NB4 (cell line): ENCODE results near the gene ACIN1.
A peak's percentile ranks its signal among the peaks of the same experiment; 100 is the strongest.

Experiments used
- DNase-seq: peaks from one replicate; pipeline ENCODE4 v3.0.0; 2010; ENCODE audit warnings: low read depth
- H3K4me3 ChIP-seq: one replicate; pipeline ENCODE4 v1.5.1; 2011; ENCODE audit warnings: mild to moderate bottlenecking, low read depth, low read length, moderate library complexity
- CTCF ChIP-seq: IDR thresholded peaks from one replicate; pipeline ENCODE4 v1.5.1; 2012; ENCODE audit warnings: low read depth, low read length
- MAX ChIP-seq: IDR thresholded peaks from 2 replicates; pipeline ENCODE4 v1.6.1; 2011; ENCODE audit warnings: low read depth, low read length
- MYC ChIP-seq: IDR thresholded peaks from 2 replicates; pipeline ENCODE4 v1.6.1; 2011; ENCODE audit warnings: low read depth, low read length
- POLR2A ChIP-seq: IDR thresholded peaks from 2 replicates; pipeline ENCODE4 v1.6.1; 2011; ENCODE audit warnings: mild to moderate bottlenecking; ENCODE audit not compliant: insufficient read length; ENCODE audit errors: extremely low read depth

The ACIN1 gene

GRCh38 chr14:23070262-23071129 lies 24.4 kb downstream of the ACIN1 start:
- no peak for DNase-seq
- peak overlapping the region; percentile 97 for H3K4me3 ChIP-seq
- TF ChIP-seq CTCF (no peak), MYC (no peak), POLR2A (no peak), MAX (no peak)

GRCh38 chr14:23069413-23069806 lies 25.5 kb downstream of the ACIN1 start:
- TF ChIP-seq MYC, result no peak
- no peak for TF ChIP-seq CTCF
- no peak for TF ChIP-seq MAX
- TF ChIP-seq POLR2A, result no peak
- peak; percentile 36 for DNase-seq
- peak overlapping the region; percentile 40 for H3K4me3 ChIP-seq

- peak overlapping the region; percentile 12 for H3K4me3 ChIP-seq
- peak; percentile 86 for DNase-seq
- peak; percentile 77 for TF ChIP-seq MYC
- peak; percentile 63 for TF ChIP-seq MAX
- TF ChIP-seq POLR2A, result no peak
- peak; percentile 98 for TF ChIP-seq CTCF
Observed at GRCh38 chr14:23068789-23069412, 26.0 kb downstream of the ACIN1 start.

GRCh38 chr14:23067847-23068788 lies 26.8 kb downstream of the ACIN1 start:
- H3K4me3 ChIP-seq, result peak overlapping the region; percentile 12
- DNase-seq, result no peak
- TF ChIP-seq MYC (no peak), MAX (no peak), POLR2A (no peak), CTCF (no peak)

- no peak overlapping the region for H3K4me3 ChIP-seq
- no peak for TF ChIP-seq CTCF
- no peak for TF ChIP-seq MYC
- no peak for TF ChIP-seq MAX
- no peak for TF ChIP-seq POLR2A
- no peak for DNase-seq
Observed at GRCh38 chr14:23066855-23067744, 27.8 kb downstream of the ACIN1 start.
